ENCODE measurements around the gene STIMATE. TPM values are rescaled to one million over a fixed set of nuclear protein-coding genes. Genes with fewer than 3 reads are reported as not detected.

Gene STIMATE
- total and polyA plus RNA-seq, 2 experiments from 2014 or later, result 11.2 to 23.6 TPM

- H3K27me3 Mint-ChIP-seq (ENCODE audit: insufficient read depth, low read depth, poor library complexity), result peaks cover 7% of the 10 kb centered on the region
- H3K4me1 ChIP-seq (ENCODE audit: insufficient read depth), result 0 out of 2 replicates have a peak, but pooled peaks cover 4% of the 10 kb centered on the region
- no peaks in the 10 kb centered on the region for H3K27me3 ChIP-seq (ENCODE audit: insufficient read depth)
- no peak overlapping the region for H2AFZ ChIP-seq
- no peak overlapping the region for H3K27ac Mint-ChIP-seq
- peak; percentile 75 for ATAC-seq
- no peaks in the 10 kb centered on the region for H3K79me2 ChIP-seq (replicated peaks; ENCODE audit: insufficient read depth)
- H3K4me1 Mint-ChIP-seq, result peaks cover 11% of the 10 kb centered on the region
- no peak overlapping the region for H3K4me2 ChIP-seq
- no peaks in the 10 kb centered on the region for H3K9me3 Mint-ChIP-seq
- H3K27ac ChIP-seq (ENCODE audit: low read depth), result no peak overlapping the region
- peak; percentile 47 to 51; a peak in 3 of 4 replicates for TF ChIP-seq CTCF (conservative IDR thresholded peaks at IDR 0.05; ENCODE audit: low read depth in 2 of 2)
- TF ChIP-seq ZNF331 (CRISPR knock-in tag; IDR thresholded peaks at IDR 0.05; ENCODE audit: low read depth), result no peak
- TF ChIP-seq POLR2AphosphoS5 (IDR thresholded peaks at IDR 0.05; ENCODE audit: low read depth), result no peak
- H3K9me2 ChIP-seq (ENCODE audit: insufficient read depth), result no peaks in the 10 kb centered on the region
- no peak overlapping the region for H3K4me3 Mint-ChIP-seq
- no peak overlapping the region for H3K4me3 ChIP-seq
- peaks cover 35% of the 10 kb centered on the region for H3K36me3 Mint-ChIP-seq (ENCODE audit: low read depth)
- H3K36me3 ChIP-seq (ENCODE audit: insufficient read depth), result 0 out of 2 replicates have a peak, but pooled peaks cover 3% of the 10 kb centered on the region
- H4K20me1 ChIP-seq (replicated peaks; ENCODE audit: insufficient read depth), result peaks cover 2% of the 10 kb centered on the region; the same call in 1 of the 2 replicates
- peak; percentile 47 for DNase-seq (ENCODE audit: low spot score)
- H3F3A ChIP-seq (replicated peaks; ENCODE audit: low read depth), result no peaks in the 10 kb centered on the region
Measured at GRCh38 chr3:52845691-52846431, 51.5 kb downstream of the STIMATE start.

GRCh38 chr3:52845157-52845556, 52.2 kb downstream of the STIMATE start:
- no peaks in the 10 kb centered on the region for H3K79me2 ChIP-seq (replicated peaks; ENCODE audit: insufficient read depth)
- Mint-ChIP-seq H3K4me3 (no peak overlapping the region), H3K27me3 (ENCODE audit: insufficient read depth, low read depth, poor library complexity) (peaks cover 9% of the 10 kb centered on the region), H3K27ac (no peak overlapping the region), H3K4me1 (peaks cover 11% of the 10 kb centered on the region), H3K36me3 (ENCODE audit: low read depth) (peaks cover 36% of the 10 kb centered on the region), H3K9me3 (no peaks in the 10 kb centered on the region)
- H3K9me2 ChIP-seq (ENCODE audit: insufficient read depth), result no peaks in the 10 kb centered on the region
- H3K27me3 ChIP-seq (ENCODE audit: insufficient read depth), result no peaks in the 10 kb centered on the region
- no peak overlapping the region for H3K4me3 ChIP-seq
- 0 out of 2 replicates have a peak, but pooled peaks cover 4% of the 10 kb centered on the region for H3K4me1 ChIP-seq (ENCODE audit: insufficient read depth)
- no peak overlapping the region for H3K4me2 ChIP-seq
- no peak for DNase-seq (ENCODE audit: low spot score)
- no peak overlapping the region for H3K27ac ChIP-seq (ENCODE audit: low read depth)
- 0 out of 2 replicates have a peak, but pooled peaks cover 3% of the 10 kb centered on the region for H3K36me3 ChIP-seq (ENCODE audit: insufficient read depth)
- no peak overlapping the region for H2AFZ ChIP-seq
- no peaks in the 10 kb centered on the region for H3F3A ChIP-seq (replicated peaks; ENCODE audit: low read depth)
- H4K20me1 ChIP-seq (replicated peaks; ENCODE audit: insufficient read depth), result peaks cover 2% of the 10 kb centered on the region; the same call in 1 of the 2 replicates
- ATAC-seq, result no peak
- TF ChIP-seq ZNF331 (CRISPR knock-in tag; IDR thresholded peaks at IDR 0.05; ENCODE audit: low read depth), result no peak
- no peak for TF ChIP-seq JUNB (IDR thresholded peaks at IDR 0.05; ENCODE audit: unreplicated experiment)
- TF ChIP-seq EZH2phosphoT487 (IDR thresholded peaks at IDR 0.05; ENCODE audit: unreplicated experiment), result no peak
- TF ChIP-seq ZNF114 (CRISPR knock-in tag; IDR thresholded peaks at IDR 0.05), result no peak
- TF ChIP-seq STAT1 (IDR thresholded peaks at IDR 0.05; ENCODE audit: unreplicated experiment), result no peak
- TF ChIP-seq POLR2AphosphoS5 (IDR thresholded peaks at IDR 0.05; ENCODE audit: low read depth), result no peak
- TF ChIP-seq, protein P1, sequence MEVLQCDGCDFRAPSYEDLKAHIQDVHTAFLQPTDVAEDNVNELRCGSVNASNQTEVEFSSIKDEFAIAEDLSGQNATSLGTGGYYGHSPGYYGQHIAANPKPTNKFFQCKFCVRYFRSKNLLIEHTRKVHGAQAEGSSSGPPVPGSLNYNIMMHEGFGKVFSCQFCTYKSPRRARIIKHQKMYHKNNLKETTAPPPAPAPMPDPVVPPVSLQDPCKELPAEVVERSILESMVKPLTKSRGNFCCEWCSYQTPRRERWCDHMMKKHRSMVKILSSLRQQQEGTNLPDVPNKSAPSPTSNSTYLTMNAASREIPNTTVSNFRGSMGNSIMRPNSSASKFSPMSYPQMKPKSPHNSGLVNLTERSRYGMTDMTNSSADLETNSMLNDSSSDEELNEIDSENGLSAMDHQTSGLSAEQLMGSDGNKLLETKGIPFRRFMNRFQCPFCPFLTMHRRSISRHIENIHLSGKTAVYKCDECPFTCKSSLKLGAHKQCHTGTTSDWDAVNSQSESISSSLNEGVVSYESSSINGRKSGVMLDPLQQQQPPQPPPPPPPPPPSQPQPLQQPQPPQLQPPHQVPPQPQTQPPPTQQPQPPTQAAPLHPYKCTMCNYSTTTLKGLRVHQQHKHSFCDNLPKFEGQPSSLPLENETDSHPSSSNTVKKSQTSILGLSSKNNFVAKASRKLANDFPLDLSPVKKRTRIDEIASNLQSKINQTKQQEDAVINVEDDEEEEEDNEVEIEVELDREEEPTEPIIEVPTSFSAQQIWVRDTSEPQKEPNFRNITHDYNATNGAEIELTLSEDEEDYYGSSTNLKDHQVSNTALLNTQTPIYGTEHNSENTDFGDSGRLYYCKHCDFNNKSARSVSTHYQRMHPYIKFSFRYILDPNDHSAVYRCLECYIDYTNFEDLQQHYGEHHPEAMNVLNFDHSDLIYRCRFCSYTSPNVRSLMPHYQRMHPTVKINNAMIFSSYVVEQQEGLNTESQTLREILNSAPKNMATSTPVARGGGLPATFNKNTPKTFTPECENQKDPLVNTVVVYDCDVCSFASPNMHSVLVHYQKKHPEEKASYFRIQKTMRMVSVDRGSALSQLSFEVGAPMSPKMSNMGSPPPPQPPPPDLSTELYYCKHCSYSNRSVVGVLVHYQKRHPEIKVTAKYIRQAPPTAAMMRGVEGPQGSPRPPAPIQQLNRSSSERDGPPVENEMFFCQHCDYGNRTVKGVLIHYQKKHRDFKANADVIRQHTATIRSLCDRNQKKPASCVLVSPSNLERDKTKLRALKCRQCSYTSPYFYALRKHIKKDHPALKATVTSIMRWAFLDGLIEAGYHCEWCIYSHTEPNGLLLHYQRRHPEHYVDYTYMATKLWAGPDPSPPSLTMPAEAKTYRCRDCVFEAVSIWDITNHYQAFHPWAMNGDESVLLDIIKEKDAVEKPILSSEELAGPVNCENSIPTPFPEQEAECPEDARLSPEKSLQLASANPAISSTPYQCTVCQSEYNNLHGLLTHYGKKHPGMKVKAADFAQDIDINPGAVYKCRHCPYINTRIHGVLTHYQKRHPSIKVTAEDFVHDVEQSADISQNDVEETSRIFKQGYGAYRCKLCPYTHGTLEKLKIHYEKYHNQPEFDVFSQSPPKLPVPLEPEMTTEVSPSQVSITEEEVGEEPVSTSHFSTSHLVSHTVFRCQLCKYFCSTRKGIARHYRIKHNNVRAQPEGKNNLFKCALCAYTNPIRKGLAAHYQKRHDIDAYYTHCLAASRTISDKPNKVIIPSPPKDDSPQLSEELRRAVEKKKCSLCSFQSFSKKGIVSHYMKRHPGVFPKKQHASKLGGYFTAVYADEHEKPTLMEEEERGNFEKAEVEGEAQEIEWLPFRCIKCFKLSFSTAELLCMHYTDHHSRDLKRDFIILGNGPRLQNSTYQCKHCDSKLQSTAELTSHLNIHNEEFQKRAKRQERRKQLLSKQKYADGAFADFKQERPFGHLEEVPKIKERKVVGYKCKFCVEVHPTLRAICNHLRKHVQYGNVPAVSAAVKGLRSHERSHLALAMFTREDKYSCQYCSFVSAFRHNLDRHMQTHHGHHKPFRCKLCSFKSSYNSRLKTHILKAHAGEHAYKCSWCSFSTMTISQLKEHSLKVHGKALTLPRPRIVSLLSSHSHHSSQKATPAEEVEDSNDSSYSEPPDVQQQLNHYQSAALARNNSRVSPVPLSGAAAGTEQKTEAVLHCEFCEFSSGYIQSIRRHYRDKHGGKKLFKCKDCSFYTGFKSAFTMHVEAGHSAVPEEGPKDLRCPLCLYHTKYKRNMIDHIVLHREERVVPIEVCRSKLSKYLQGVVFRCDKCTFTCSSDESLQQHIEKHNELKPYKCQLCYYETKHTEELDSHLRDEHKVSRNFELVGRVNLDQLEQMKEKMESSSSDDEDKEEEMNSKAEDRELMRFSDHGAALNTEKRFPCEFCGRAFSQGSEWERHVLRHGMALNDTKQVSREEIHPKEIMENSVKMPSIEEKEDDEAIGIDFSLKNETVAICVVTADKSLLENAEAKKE (CRISPR knock-in tag; IDR thresholded peaks at IDR 0.05), result no peak
- TF ChIP-seq CREB1 (CRISPR knock-in tag; IDR thresholded peaks at IDR 0.05; ENCODE audit: low read depth), result no peak
- TF ChIP-seq CTCF (conservative IDR thresholded peaks at IDR 0.05; ENCODE audit: low read depth in 2 of 2), result no peak
- no peak for TF ChIP-seq NANOG (IDR thresholded peaks at IDR 0.05; ENCODE audit: borderline replicate concordance)

Data from GM23338 (cell line).